HFFc6 (cell line): ENCODE measurements around the gene HCN2. TPM values are rescaled to one million over a fixed set of nuclear protein-coding genes. Genes with fewer than 3 reads are reported as not detected.
"Not testable (repeated sequence)": the region's sequence is repeated elsewhere in the genome, so short reads cannot be mapped to it uniquely, and the experiment has no call there.

ENCODE experiments used
- DNase-seq: peaks from one replicate; pipeline ENCODE4 v3.0.0-alpha.2; 2018
- H3K27ac Mint-ChIP-seq: 2 replicates; pipeline ENCODE4 v1.8.0; 2020; ENCODE audit warnings: mild to moderate bottlenecking, mixed read lengths
- H3K27me3 Mint-ChIP-seq: 2 replicates; pipeline ENCODE4 v1.8.0; 2021; ENCODE audit warnings: mild to moderate bottlenecking, moderate library complexity, mixed read lengths; ENCODE audit not compliant: insufficient read depth
- H3K36me3 Mint-ChIP-seq: 2 replicates; pipeline ENCODE4 v1.8.0; 2021; ENCODE audit warnings: low read depth, mixed read lengths
- H3K4me1 Mint-ChIP-seq: 2 replicates; pipeline ENCODE4 v1.8.0; 2020; ENCODE audit warnings: low read depth, mixed read lengths
- H3K4me3 Mint-ChIP-seq: 2 replicates; pipeline ENCODE4 v1.8.0; 2020; ENCODE audit warnings: mild to moderate bottlenecking, moderate library complexity, mixed read lengths
- H3K9me3 Mint-ChIP-seq: 2 replicates; pipeline ENCODE4 v1.8.0; 2020; ENCODE audit warnings: mild to moderate bottlenecking, mixed read lengths
- CTCF ChIP-seq: fragments of 200-600 bp; sonication (generic); IDR thresholded peaks from 2 replicates; pipeline ENCODE4 v1.5.0; 2021; ENCODE audit warnings: antibody characterized with exemption, mild to moderate bottlenecking
- total RNA-seq, 6 experiments: library from RNA; stranded (reverse); fragmentation: NEBNext Ultra II Directional; extraction: Animal tissue kit (Norgen Biotek cat#: 25700); gene quantifications; 2 replicates in 1 of 6; 3 replicates in 5 of 6; pipeline ENCODE4 v1.2.3, GENCODE V29; 2021

Gene HCN2
- total RNA-seq, 6 experiments from 2014 or later = 2.8 to 3.6 (median 3.1) TPM

GRCh38 chr19:602391-603301 lies 13.0 kb downstream of the HCN2 start:
- no peak for DNase-seq
- Mint-ChIP-seq H3K27ac (no peak overlapping the region), H3K27me3 (peaks cover 12% of the 10 kb centered on the region), H3K9me3 (0 out of 2 replicates have a peak, but pooled peaks cover 4% of the 10 kb centered on the region), H3K4me3 (no peak overlapping the region), H3K4me1 (no peaks in the 10 kb centered on the region), H3K36me3 (peaks cover 4% of the 10 kb centered on the region; the same call in 1 of the 2 replicates)
- no peak for TF ChIP-seq CTCF

- peaks cover 12% of the 10 kb centered on the region for H3K27me3 Mint-ChIP-seq
- not testable (repeated sequence) for H3K27ac Mint-ChIP-seq, H3K4me3 Mint-ChIP-seq, H3K36me3 Mint-ChIP-seq, H3K9me3 Mint-ChIP-seq, DNase-seq, H3K4me1 Mint-ChIP-seq
Measured at GRCh38 chr19:603302-603639, 13.6 kb downstream of the HCN2 start.

GRCh38 chr19:603779-604178 lies 14.1 kb downstream of the HCN2 start:
- not testable (repeated sequence) for H3K9me3 Mint-ChIP-seq, H3K36me3 Mint-ChIP-seq, H3K27ac Mint-ChIP-seq, DNase-seq, H3K4me1 Mint-ChIP-seq, H3K4me3 Mint-ChIP-seq
- H3K27me3 Mint-ChIP-seq = peaks cover 12% of the 10 kb centered on the region

- H3K4me1 Mint-ChIP-seq = no peaks in the 10 kb centered on the region
- peaks cover 4% of the 10 kb centered on the region; the same call in 1 of the 2 replicates for H3K36me3 Mint-ChIP-seq
- H3K27me3 Mint-ChIP-seq = peaks cover 11% of the 10 kb centered on the region
- no peak for DNase-seq
- no peak overlapping the region for H3K27ac Mint-ChIP-seq
- no peak overlapping the region for H3K4me3 Mint-ChIP-seq
- no peak for TF ChIP-seq CTCF
- H3K9me3 Mint-ChIP-seq = 0 out of 2 replicates have a peak, but pooled peaks cover 4% of the 10 kb centered on the region
Measured at GRCh38 chr19:604355-604754, 14.7 kb downstream of the HCN2 start.

GRCh38 chr19:605061-605971 lies 15.6 kb downstream of the HCN2 start:
- not testable (repeated sequence) for H3K36me3 Mint-ChIP-seq, H3K27me3 Mint-ChIP-seq, DNase-seq, H3K27ac Mint-ChIP-seq, H3K4me3 Mint-ChIP-seq, H3K9me3 Mint-ChIP-seq, H3K4me1 Mint-ChIP-seq
- TF ChIP-seq CTCF = peak; percentile 32; the same call in 1 of the 2 replicates

GRCh38 chr19:607301-608154 lies 17.8 kb downstream of the HCN2 start:
- H3K4me1 Mint-ChIP-seq = peaks cover 18% of the 10 kb centered on the region
- TF ChIP-seq CTCF = no peak
- 0 out of 2 replicates have a peak, but pooled peaks cover 2% of the 10 kb centered on the region for H3K36me3 Mint-ChIP-seq
- no peak overlapping the region for H3K27ac Mint-ChIP-seq
- H3K4me3 Mint-ChIP-seq = no peak overlapping the region
- H3K27me3 Mint-ChIP-seq = peaks cover 2% of the 10 kb centered on the region; the same call in 1 of the 2 replicates
- DNase-seq = no peak
- H3K9me3 Mint-ChIP-seq = 0 out of 2 replicates have a peak, but pooled peaks cover 2% of the 10 kb centered on the region
